Liver (tissue), 9 donors: ENCODE data around the gene FYTTD1. TPM values are rescaled to one million over a fixed set of nuclear protein-coding genes. Genes with fewer than 3 reads are reported as not detected.

ENCODE experiments used
- DNase-seq: peaks from one replicate; pipeline ENCODE4 v3.0.0-alpha.2; 2017; ENCODE audit warnings: low spot score
- H3K27ac ChIP-seq, 2 donors: one replicate each; pipeline ENCODE4 v1.7.0; 2013; ENCODE audit warnings: inconsistent platforms in 2 of 2, low read length in 2 of 2, control low read depth in 1 of 2, low read depth in 1 of 2, mild to moderate bottlenecking in 1 of 2
- H3K27me3 ChIP-seq, 4 donors: one replicate each; pipeline versions ENCODE4 v1.6.1 to v1.7.0; 2013; ENCODE audit warnings: low read length in 3 of 4, inconsistent platforms in 1 of 4, mild to moderate bottlenecking in 1 of 4, moderate library complexity in 1 of 4; ENCODE audit not compliant: control insufficient read depth in 4 of 4, insufficient read depth in 4 of 4
- H3K36me3 ChIP-seq, 4 donors: one replicate each; pipeline versions ENCODE4 v1.6.1 to v1.7.0; 2013; ENCODE audit warnings: low read length in 3 of 4, mild to moderate bottlenecking in 3 of 4, low read depth in 1 of 4, moderate library complexity in 1 of 4; ENCODE audit not compliant: control insufficient read depth in 4 of 4, insufficient read depth in 3 of 4
- H3K4me1 ChIP-seq, 4 donors: one replicate each; pipeline versions ENCODE4 v1.6.1 to v1.7.0; 2013; ENCODE audit warnings: low read length in 3 of 4, mild to moderate bottlenecking in 3 of 4, moderate library complexity in 1 of 4; ENCODE audit not compliant: control insufficient read depth in 4 of 4, insufficient read depth in 4 of 4
- H3K4me3 ChIP-seq, 3 donors: one replicate each; pipeline versions ENCODE4 v1.6.1 to v1.7.0; 2013; ENCODE audit warnings: low read length in 3 of 3, control low read depth in 1 of 3, low read depth in 1 of 3, mild to moderate bottlenecking in 1 of 3
- H3K9ac ChIP-seq, 2 donors: one replicate each; pipeline ENCODE4 v1.7.0; 2013; ENCODE audit warnings: low read length in 2 of 2, mild to moderate bottlenecking in 2 of 2, moderate library complexity in 2 of 2, control low read depth in 1 of 2, low read depth in 1 of 2
- H3K9me3 ChIP-seq, 4 donors: one replicate each; pipeline versions ENCODE4 v1.6.1 to v1.7.0; 2013; ENCODE audit warnings: low read length in 3 of 4; ENCODE audit not compliant: control insufficient read depth in 4 of 4
- EGR1 ChIP-seq, 2 donors: IDR thresholded peaks; 2 replicates each; pipeline ENCODE4 v1.6.1; 2016 to 2018; ENCODE audit warnings: antibody characterized with exemption in 2 of 2, low read depth in 2 of 2
- FOXA1 ChIP-seq: IDR thresholded peaks from 2 replicates; pipeline ENCODE4 v1.6.1; 2016; ENCODE audit warnings: antibody characterized with exemption
- FOXA2 ChIP-seq: IDR thresholded peaks from 2 replicates; pipeline ENCODE4 v1.6.1; 2016; ENCODE audit warnings: antibody characterized with exemption
- GABPA ChIP-seq, 2 donors: IDR thresholded peaks in 1 of 2; conservative IDR thresholded peaks in 1 of 2; 2 replicates each; pipeline ENCODE4 v1.6.1; 2016; ENCODE audit warnings: antibody characterized with exemption in 2 of 2, mild to moderate bottlenecking in 1 of 2, moderate library complexity in 1 of 2
- HNF4A ChIP-seq, 2 donors: conservative IDR thresholded peaks; 2 replicates each; pipeline ENCODE4 v1.6.1; 2016; ENCODE audit warnings: antibody characterized with exemption in 2 of 2, mild to moderate bottlenecking in 2 of 2
- HNF4G ChIP-seq: IDR thresholded peaks from 2 replicates; pipeline ENCODE4 v1.6.1; 2016; ENCODE audit warnings: antibody characterized with exemption
- JUND ChIP-seq, 2 donors: IDR thresholded peaks; 2 replicates each; pipeline ENCODE4 v1.6.1; 2016; ENCODE audit warnings: antibody characterized with exemption in 2 of 2
- NR2F2 ChIP-seq: IDR thresholded peaks from 2 replicates; pipeline ENCODE4 v1.6.1; 2016; ENCODE audit warnings: antibody characterized with exemption
- RAD21 ChIP-seq, 2 donors: IDR thresholded peaks; 2 replicates each; pipeline ENCODE4 v1.6.1; 2016; ENCODE audit warnings: antibody characterized with exemption in 2 of 2, mild to moderate bottlenecking in 2 of 2
- RXRA ChIP-seq, 2 donors: IDR thresholded peaks; 2 replicates each; pipeline ENCODE4 v1.6.1; 2017 to 2018; ENCODE audit warnings: antibody characterized with exemption in 2 of 2, mild to moderate bottlenecking in 1 of 2
- SP1 ChIP-seq: IDR thresholded peaks from 2 replicates; pipeline ENCODE4 v1.6.1; 2018; ENCODE audit warnings: antibody characterized with exemption, mild to moderate bottlenecking
- TAF1 ChIP-seq: conservative IDR thresholded peaks from 2 replicates; pipeline ENCODE4 v1.6.1; 2016; ENCODE audit warnings: antibody characterized with exemption, mild to moderate bottlenecking
- YY1 ChIP-seq: IDR thresholded peaks from 2 replicates; pipeline ENCODE4 v1.6.1; 2016; ENCODE audit warnings: antibody characterized with exemption, mild to moderate bottlenecking
- WGBS: extraction: QIAGEN DNeasy Blood & Tissue Kit; methylation state at CpG from one replicate; pipeline ENCODE4 v1.1.7; 2013; 5-methylcytosine and 5-hydroxymethylcytosine counted together
- polyA plus RNA-seq, 2 donors: library from polyadenylated mRNA; stranded (reverse) in 1 of 2; unstranded in 1 of 2; fragments of 200-250 nt in 1 of 2; fragments of >200 nt in 1 of 2; fragmentation: Nextera tagmentation in 1 of 2; extraction: Ambion mirVana in 1 of 2; gene quantifications; one replicate each; pipeline versions ENCODE4 v1.2.1 to v1.2.3, GENCODE V29; 2013 to 2015
- total RNA-seq, 2 donors: library from RNA; depleted of rRNA; stranded (reverse); fragments of >200 nt; gene quantifications; one replicate each; pipeline ENCODE4 v1.2.3, GENCODE V29; 2014
- TF ChIP-seq, protein P1 (sequence below): fragments of 150-350 bp; IDR thresholded peaks from 2 replicates; pipeline ENCODE4 v1.5.1; 2017; ENCODE audit warnings: improper control_type of control experiment, low read depth, low read length; ENCODE audit not compliant: missing input control
- TF ChIP-seq, protein P2 (sequence below): IDR thresholded peaks from 2 replicates; pipeline ENCODE4 v1.6.1; 2016; ENCODE audit warnings: antibody characterized with exemption
- TF ChIP-seq, protein P3 (sequence below): IDR thresholded peaks from 2 replicates; pipeline ENCODE4 v1.6.1; 2016; ENCODE audit warnings: antibody characterized with exemption
- TF ChIP-seq, protein P4 (sequence below): IDR thresholded peaks from 2 replicates; pipeline ENCODE4 v1.6.1; 2016; ENCODE audit warnings: antibody characterized with exemption
- TF ChIP-seq, protein P5 (sequence below): IDR thresholded peaks from 2 replicates; pipeline ENCODE4 v1.6.1; 2016; ENCODE audit warnings: antibody characterized with exemption, mild to moderate bottlenecking
- donor health status: healthy.
- donor health status: healthy.
- donor health status: healthy.
- donor health status: healthy.
- donor health status: healthy.

Gene FYTTD1
- total and polyA plus RNA-seq, 4 donors: 11.5 to 22.7 (median 16.0) TPM

DNA sequence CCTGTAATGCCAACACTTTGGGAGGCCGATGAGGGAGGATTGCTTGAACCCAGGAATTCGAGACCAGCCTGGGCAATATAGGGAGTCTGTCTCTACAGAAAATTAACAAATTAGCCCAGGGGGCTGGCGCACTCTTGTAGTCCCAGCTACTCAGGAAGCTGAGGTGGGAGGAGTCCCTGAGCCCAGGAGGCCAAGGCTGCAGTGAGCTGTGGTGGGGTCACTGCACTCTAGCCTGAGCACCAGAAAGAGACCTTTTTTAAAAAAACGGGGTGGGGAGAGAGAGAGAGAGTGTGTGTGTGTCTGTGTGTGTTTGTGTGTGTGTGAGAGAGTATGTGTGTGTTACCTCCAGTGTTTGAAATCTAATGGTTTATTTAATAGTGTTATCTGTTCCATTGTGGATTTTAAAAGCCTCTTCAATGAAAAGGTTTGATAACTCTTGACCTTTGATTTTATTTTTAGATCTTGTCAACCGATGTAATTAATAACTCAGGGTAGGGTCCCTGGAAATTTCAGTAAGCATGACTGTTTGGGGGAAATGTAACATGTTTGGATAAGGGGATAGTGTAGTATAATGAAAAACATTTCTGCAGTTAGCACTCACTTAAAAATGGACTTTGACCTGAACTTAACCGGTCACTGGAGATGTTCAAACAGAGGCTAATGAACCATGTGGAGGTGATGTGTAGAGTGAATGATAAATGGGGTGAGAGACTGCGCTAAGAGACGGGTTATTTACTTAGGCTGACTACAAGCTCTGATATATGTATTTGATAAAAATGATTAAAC is 71.1 kb downstream of the FYTTD1 start:
- peak; percentile 42 for DNase-seq
- Histone ChIP-seq H3K4me3 (no peak overlapping the region), H3K36me3 (no peaks in the 10 kb centered on the region), H3K4me1 (peaks cover 9 to 28% (median 22%) of the 10 kb centered on the region in 4 donors), H3K27ac (peak overlapping the region; percentile 72 to 73), H3K9ac (peak overlapping the region; percentile 27 to 81), H3K27me3 (no peaks in the 10 kb centered on the region), H3K9me3 (no peaks in the 10 kb centered on the region)
- peak; percentile 89 to 91 for TF ChIP-seq RXRA (IDR thresholded peaks at IDR 0.05)
- peak in 1 of 2 donors; percentile 16 for TF ChIP-seq EGR1 (IDR thresholded peaks at IDR 0.05; ENCODE audit: low read depth in 2 of 2)
- peak; percentile 90 for TF ChIP-seq FOXA1
- peak; percentile 99 for TF ChIP-seq SP1
- peak; percentile 59 to 66 for TF ChIP-seq JUND (IDR thresholded peaks at IDR 0.05)
- TF ChIP-seq FOXA2: peak; percentile 98
- peak; percentile 88 for TF ChIP-seq HNF4G
- TF ChIP-seq TAF1: peak; percentile 11
- TF ChIP-seq NR2F2: peak; percentile 75
- TF ChIP-seq HNF4A (conservative IDR thresholded peaks at IDR 0.05): peak; percentile 97 to 98
- TF ChIP-seq, protein P1, sequence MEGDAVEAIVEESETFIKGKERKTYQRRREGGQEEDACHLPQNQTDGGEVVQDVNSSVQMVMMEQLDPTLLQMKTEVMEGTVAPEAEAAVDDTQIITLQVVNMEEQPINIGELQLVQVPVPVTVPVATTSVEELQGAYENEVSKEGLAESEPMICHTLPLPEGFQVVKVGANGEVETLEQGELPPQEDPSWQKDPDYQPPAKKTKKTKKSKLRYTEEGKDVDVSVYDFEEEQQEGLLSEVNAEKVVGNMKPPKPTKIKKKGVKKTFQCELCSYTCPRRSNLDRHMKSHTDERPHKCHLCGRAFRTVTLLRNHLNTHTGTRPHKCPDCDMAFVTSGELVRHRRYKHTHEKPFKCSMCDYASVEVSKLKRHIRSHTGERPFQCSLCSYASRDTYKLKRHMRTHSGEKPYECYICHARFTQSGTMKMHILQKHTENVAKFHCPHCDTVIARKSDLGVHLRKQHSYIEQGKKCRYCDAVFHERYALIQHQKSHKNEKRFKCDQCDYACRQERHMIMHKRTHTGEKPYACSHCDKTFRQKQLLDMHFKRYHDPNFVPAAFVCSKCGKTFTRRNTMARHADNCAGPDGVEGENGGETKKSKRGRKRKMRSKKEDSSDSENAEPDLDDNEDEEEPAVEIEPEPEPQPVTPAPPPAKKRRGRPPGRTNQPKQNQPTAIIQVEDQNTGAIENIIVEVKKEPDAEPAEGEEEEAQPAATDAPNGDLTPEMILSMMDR: no peak
- TF ChIP-seq, protein P2, sequence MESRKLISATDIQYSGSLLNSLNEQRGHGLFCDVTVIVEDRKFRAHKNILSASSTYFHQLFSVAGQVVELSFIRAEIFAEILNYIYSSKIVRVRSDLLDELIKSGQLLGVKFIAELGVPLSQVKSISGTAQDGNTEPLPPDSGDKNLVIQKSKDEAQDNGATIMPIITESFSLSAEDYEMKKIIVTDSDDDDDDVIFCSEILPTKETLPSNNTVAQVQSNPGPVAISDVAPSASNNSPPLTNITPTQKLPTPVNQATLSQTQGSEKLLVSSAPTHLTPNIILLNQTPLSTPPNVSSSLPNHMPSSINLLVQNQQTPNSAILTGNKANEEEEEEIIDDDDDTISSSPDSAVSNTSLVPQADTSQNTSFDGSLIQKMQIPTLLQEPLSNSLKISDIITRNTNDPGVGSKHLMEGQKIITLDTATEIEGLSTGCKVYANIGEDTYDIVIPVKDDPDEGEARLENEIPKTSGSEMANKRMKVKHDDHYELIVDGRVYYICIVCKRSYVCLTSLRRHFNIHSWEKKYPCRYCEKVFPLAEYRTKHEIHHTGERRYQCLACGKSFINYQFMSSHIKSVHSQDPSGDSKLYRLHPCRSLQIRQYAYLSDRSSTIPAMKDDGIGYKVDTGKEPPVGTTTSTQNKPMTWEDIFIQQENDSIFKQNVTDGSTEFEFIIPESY: peak; percentile 63
- TF ChIP-seq, protein P3, sequence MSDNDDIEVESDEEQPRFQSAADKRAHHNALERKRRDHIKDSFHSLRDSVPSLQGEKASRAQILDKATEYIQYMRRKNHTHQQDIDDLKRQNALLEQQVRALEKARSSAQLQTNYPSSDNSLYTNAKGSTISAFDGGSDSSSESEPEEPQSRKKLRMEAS: peak; percentile 64
- peak in 1 of 2 donors; percentile 14 for TF ChIP-seq GABPA (IDR thresholded peaks at IDR 0.05 in 1 of 2, conservative IDR thresholded peaks at IDR 0.05 in 1 of 2)
- TF ChIP-seq YY1: peak; percentile 68
- peak; percentile 10 to 25 for TF ChIP-seq RAD21 (IDR thresholded peaks at IDR 0.05)
- TF ChIP-seq, protein P4, sequence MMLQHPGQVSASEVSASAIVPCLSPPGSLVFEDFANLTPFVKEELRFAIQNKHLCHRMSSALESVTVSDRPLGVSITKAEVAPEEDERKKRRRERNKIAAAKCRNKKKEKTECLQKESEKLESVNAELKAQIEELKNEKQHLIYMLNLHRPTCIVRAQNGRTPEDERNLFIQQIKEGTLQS: no peak
- TF ChIP-seq, protein P5, sequence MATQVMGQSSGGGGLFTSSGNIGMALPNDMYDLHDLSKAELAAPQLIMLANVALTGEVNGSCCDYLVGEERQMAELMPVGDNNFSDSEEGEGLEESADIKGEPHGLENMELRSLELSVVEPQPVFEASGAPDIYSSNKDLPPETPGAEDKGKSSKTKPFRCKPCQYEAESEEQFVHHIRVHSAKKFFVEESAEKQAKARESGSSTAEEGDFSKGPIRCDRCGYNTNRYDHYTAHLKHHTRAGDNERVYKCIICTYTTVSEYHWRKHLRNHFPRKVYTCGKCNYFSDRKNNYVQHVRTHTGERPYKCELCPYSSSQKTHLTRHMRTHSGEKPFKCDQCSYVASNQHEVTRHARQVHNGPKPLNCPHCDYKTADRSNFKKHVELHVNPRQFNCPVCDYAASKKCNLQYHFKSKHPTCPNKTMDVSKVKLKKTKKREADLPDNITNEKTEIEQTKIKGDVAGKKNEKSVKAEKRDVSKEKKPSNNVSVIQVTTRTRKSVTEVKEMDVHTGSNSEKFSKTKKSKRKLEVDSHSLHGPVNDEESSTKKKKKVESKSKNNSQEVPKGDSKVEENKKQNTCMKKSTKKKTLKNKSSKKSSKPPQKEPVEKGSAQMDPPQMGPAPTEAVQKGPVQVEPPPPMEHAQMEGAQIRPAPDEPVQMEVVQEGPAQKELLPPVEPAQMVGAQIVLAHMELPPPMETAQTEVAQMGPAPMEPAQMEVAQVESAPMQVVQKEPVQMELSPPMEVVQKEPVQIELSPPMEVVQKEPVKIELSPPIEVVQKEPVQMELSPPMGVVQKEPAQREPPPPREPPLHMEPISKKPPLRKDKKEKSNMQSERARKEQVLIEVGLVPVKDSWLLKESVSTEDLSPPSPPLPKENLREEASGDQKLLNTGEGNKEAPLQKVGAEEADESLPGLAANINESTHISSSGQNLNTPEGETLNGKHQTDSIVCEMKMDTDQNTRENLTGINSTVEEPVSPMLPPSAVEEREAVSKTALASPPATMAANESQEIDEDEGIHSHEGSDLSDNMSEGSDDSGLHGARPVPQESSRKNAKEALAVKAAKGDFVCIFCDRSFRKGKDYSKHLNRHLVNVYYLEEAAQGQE: peak; percentile 44
- 34% methylated on average over 8 of the region's 8 CpGs for WGBS
